GM12874 (cell line): ENCODE results near the gene MYOF.

Experiments
- TF ChIP-seq, protein P1 (sequence below): IDR thresholded peaks from 2 replicates; pipeline ENCODE4 v1.5.1; 2011; ENCODE audit warnings: low read depth, mild to moderate bottlenecking, control low read depth, low read length, moderate library complexity; ENCODE audit not compliant: insufficient read depth

The MYOF gene

DNA sequence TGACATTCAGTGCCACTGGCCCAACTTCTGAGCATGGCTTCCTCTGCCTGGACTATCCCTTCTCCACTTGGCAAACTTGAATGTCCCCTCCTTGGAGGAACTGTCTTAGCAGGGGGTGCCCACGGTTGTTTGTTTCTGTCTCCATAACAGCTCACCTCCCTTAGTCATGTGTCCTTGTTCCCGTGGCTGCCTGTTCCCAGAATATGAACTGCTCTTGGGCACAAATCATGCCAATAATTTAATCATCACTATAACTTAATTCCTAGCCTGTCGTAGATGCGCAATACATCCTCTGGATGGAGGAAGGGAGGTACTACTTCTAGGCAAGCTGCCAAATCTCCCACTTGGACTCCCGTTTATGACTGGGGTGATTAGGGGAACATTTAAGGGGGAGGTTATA is 173.1 kb downstream of the MYOF start:
- TF ChIP-seq, protein P1, sequence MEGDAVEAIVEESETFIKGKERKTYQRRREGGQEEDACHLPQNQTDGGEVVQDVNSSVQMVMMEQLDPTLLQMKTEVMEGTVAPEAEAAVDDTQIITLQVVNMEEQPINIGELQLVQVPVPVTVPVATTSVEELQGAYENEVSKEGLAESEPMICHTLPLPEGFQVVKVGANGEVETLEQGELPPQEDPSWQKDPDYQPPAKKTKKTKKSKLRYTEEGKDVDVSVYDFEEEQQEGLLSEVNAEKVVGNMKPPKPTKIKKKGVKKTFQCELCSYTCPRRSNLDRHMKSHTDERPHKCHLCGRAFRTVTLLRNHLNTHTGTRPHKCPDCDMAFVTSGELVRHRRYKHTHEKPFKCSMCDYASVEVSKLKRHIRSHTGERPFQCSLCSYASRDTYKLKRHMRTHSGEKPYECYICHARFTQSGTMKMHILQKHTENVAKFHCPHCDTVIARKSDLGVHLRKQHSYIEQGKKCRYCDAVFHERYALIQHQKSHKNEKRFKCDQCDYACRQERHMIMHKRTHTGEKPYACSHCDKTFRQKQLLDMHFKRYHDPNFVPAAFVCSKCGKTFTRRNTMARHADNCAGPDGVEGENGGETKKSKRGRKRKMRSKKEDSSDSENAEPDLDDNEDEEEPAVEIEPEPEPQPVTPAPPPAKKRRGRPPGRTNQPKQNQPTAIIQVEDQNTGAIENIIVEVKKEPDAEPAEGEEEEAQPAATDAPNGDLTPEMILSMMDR: no peak

GRCh38 chr10:93305122-93305521 is 177.0 kb downstream of the MYOF start:
- TF ChIP-seq, protein P1: no peak

GRCh38 chr10:93300981-93301380 is 181.2 kb downstream of the MYOF start:
- TF ChIP-seq, protein P1: no peak

DNA sequence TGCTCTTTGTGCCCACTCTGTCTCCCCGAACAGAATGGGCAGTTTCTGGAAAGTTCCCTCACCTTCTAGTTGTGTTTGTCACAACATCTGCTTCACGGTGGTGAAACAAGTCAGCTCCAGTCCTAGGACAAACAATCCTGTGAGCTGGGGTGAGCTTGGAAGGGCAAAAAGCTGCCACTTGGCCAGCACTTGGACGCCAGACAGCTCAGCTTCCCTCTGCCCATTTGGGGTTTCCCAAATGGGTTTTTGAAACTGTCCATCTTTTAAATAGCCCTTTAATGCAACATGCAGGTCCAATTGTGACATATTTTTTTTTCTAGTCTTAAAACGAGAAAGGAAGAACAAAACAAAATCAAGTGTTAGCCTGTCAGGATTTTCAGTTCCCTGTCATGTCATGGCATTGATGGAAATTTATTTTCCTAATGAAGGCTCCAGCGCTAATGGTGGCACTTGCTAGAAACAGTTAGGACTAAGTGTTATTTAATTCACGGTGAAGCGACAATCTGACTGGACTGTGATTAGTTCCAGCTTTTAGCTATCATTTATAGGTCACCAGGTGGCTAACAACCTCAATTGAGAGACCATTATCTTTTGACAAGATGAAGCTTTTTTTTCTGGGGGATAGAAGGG is 181.7 kb downstream of the MYOF start:
- TF ChIP-seq, protein P1: no peak

DNA sequence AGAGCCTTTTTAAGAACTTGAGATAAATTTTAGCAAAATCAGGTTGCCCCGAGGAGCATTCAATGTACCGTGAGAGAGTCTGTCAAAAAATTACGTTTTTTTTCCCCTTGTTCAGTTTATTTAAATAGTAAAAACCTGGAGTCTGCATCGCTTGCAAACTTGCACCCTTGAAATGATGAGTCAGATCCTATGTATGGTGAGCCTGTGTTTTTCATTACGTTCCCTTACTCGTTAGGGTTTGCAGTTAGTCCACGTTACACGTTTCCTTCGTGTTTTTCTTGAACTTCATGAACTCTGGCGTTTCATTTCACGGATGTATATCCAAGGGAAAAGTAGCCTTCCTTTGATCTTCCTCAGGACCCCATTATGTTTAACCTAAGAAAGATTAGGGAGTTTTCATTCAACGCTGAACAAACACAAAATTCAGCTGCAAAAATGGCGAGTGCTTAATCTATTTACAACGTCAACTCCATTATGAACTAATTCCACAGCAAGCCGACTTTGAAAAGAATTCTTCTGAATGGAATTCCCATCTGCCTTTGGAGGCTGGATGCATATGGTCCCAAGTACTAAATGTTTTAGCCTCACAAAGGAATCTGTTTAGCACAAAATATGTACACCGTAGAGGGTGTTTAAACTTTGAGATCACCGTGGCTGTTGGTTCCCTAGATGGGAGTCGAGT is 182.4 kb downstream of the MYOF start:
- TF ChIP-seq, protein P1: no peak

DNA sequence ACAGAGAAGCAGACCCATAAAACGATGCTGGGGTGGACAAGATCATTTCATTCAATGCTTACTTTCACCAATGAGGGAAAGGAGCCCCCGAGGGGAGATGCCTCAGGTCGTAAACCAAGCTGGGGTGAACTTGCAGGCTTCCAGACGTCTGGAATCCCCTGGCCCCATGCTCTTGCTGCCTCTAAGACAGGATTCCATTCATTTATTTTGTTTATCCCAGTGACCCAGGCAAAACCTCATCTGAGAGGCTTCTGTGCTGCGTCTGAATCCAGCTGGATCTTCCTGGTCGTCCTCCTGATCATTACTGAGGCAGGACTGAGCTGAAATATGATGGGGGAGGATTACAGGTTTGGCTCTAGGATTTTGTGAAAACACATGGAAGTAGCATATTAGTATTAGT is 182.9 kb downstream of the MYOF start:
- TF ChIP-seq, protein P1: no peak

- TF ChIP-seq, protein P1: no peak
Measured at GRCh38 chr10:93296151-93296550, 186.0 kb downstream of the MYOF start.
